ENCODE data around the gene PCGF3. TPM values are rescaled to one million over a fixed set of nuclear protein-coding genes. Genes with fewer than 3 reads are reported as not detected.

The PCGF3 gene
- total RNA-seq, 1 donor from 2014 or later, result 35.2 TPM

DNA sequence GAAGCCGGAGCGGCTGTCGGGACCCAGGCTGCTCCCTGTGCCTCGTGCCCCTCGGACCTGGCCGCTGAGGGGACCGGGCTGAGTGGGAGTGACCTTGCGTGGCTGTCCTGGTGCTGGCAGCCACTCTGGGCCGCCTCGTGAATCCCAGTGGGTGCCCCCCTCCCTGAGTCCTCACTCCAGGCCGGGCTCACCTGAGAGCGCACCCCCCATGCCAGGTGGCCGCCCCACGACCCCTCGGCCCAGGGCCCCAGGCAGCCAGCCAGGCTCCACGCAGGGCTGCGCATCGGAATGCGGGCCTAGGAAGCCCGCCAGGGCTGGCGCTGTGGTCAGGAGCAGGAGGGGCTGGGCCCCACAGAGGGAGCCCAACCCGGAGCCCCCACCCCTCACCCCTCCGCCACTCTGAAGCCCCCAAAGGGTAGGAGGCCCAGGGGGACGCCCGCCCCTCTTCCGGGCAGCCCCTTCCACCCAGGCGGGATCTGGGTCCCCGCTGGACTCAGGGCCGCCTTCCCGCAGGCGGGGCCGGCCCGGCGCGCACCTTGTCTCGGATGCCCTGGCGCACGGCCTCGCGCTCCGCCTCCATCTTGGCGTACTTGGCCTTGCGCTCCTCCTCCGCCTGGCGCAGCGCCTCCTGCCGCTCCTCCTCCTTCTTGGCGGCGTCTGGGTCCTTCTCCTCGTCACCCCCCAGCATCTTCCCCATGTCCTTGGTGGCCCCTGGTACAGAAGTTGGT is 86.4 kb downstream of the PCGF3 start:
- TF ChIP-seq, protein P1, sequence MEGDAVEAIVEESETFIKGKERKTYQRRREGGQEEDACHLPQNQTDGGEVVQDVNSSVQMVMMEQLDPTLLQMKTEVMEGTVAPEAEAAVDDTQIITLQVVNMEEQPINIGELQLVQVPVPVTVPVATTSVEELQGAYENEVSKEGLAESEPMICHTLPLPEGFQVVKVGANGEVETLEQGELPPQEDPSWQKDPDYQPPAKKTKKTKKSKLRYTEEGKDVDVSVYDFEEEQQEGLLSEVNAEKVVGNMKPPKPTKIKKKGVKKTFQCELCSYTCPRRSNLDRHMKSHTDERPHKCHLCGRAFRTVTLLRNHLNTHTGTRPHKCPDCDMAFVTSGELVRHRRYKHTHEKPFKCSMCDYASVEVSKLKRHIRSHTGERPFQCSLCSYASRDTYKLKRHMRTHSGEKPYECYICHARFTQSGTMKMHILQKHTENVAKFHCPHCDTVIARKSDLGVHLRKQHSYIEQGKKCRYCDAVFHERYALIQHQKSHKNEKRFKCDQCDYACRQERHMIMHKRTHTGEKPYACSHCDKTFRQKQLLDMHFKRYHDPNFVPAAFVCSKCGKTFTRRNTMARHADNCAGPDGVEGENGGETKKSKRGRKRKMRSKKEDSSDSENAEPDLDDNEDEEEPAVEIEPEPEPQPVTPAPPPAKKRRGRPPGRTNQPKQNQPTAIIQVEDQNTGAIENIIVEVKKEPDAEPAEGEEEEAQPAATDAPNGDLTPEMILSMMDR (conservative IDR thresholded peaks at IDR 0.05; ENCODE audit: low read depth, low read length), result peak; percentile 1
- DNase-seq (ENCODE audit: low read depth), result no peak
- H3K4me3 ChIP-seq (ENCODE audit: low read depth, low read length), result no peak overlapping the region

GRCh38 chr4:792626-793092 is 87.0 kb downstream of the PCGF3 start:
- H3K4me3 ChIP-seq (ENCODE audit: low read depth, low read length), result no peak overlapping the region
- TF ChIP-seq, protein P1 (conservative IDR thresholded peaks at IDR 0.05; ENCODE audit: low read depth, low read length), result no peak
- no peak for DNase-seq (ENCODE audit: low read depth)

DNA sequence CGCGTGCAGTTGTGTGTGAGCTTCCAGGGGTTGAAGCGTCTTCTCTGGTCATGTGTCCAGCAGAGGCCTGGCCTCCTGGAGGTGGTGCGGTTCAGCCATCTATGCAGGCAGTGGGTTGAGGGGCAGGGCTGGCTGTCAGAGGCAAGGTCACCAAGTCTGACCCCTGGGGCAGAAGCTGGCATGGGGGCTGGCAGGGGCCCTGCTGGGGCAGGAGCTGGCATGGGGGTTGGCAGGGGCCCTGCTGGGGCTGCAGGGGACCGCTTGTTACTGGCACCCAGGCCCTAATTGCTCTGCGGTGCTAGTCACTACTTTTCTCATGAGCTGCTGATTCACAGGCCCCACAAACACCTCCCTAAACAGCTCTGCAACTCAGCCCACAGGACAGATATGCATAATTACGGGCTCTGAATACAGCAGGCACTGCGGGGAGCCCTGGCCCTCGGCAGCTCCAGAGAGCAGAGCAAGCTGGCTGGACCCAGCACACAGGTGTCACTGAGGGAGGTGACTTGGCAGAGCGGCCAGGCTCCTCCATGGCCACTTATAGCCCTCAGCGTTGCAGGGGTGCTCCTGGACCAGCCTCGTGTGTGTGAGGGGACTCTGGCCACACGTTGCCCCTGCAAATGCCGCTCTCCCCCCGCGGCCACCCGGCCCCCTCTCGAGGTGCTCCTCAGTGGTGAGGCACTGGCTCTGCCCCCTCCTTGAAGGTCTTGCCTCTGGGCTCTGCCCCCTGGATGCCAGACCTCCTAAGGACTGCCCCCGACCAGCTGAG is 87.6 kb downstream of the PCGF3 start:
- H3K4me3 ChIP-seq (ENCODE audit: low read depth, low read length), result no peak overlapping the region
- no peak for DNase-seq (ENCODE audit: low read depth)
- TF ChIP-seq, protein P1 (conservative IDR thresholded peaks at IDR 0.05; ENCODE audit: low read depth, low read length), result no peak

- TF ChIP-seq, protein P1 (conservative IDR thresholded peaks at IDR 0.05; ENCODE audit: low read depth, low read length), result no peak
- H3K4me3 ChIP-seq (ENCODE audit: low read depth, low read length), result no peak overlapping the region
- no peak for DNase-seq (ENCODE audit: low read depth)
Measured at GRCh38 chr4:793941-794621, 88.4 kb downstream of the PCGF3 start.

- no peak for DNase-seq (ENCODE audit: low read depth)
- H3K4me3 ChIP-seq (ENCODE audit: low read depth, low read length), result no peak overlapping the region
- TF ChIP-seq, protein P1 (conservative IDR thresholded peaks at IDR 0.05; ENCODE audit: low read depth, low read length), result no peak
Measured at GRCh38 chr4:794900-795725, 89.5 kb downstream of the PCGF3 start.

DNA sequence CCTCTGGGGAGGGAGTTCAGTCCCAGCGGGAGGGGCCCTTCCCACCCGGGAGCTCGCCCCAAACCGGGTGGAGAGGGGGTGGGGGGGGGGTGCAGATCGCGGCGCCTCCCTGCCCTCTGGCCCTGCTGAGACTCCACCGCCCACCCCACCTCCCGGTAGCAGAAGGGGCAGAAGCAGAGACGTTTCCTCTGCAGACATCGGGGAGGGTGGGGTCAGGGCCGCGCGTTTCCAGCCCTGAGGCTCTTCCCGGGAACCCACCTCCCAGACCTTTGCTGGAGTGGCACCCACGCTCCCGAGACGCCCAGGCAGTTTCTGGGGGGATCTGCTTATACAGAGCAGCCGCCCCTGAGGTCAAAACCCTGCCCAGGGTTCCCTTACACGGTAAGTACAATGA is 90.1 kb downstream of the PCGF3 start:
- TF ChIP-seq, protein P1 (conservative IDR thresholded peaks at IDR 0.05; ENCODE audit: low read depth, low read length), result no peak
- DNase-seq (ENCODE audit: low read depth), result no peak
- H3K4me3 ChIP-seq (ENCODE audit: low read depth, low read length), result no peak overlapping the region
